Osteocyte (in vitro differentiated cells): ENCODE measurements around the gene OR2H2. TPM values are rescaled to one million over a fixed set of nuclear protein-coding genes. Genes with fewer than 3 reads are reported as not detected.

Experiments
- DNase-seq: peaks from one replicate; pipeline ENCODE4 v3.0.0; 2021; ENCODE audit warnings: mixed read lengths; ENCODE audit not compliant: unreplicated experiment; ENCODE audit errors: extremely low spot score
- H3K27ac Mint-ChIP-seq: one replicate; pipeline ENCODE4 v1.8.0; 2021; ENCODE audit warnings: mild to moderate bottlenecking, mixed read lengths; ENCODE audit not compliant: unreplicated experiment
- H3K27me3 Mint-ChIP-seq: one replicate; pipeline ENCODE4 v1.8.0; 2021; ENCODE audit warnings: mixed read lengths; ENCODE audit not compliant: unreplicated experiment
- H3K36me3 Mint-ChIP-seq: one replicate; pipeline ENCODE4 v1.8.0; 2021; ENCODE audit warnings: mixed read lengths; ENCODE audit not compliant: unreplicated experiment
- H3K4me1 Mint-ChIP-seq: one replicate; pipeline ENCODE4 v1.8.0; 2021; ENCODE audit warnings: mixed read lengths; ENCODE audit not compliant: unreplicated experiment
- H3K4me3 Mint-ChIP-seq: one replicate; pipeline ENCODE4 v1.8.0; 2021; ENCODE audit warnings: mild to moderate bottlenecking, moderate library complexity, mixed read lengths; ENCODE audit not compliant: unreplicated experiment
- H3K9me3 Mint-ChIP-seq: one replicate; pipeline ENCODE4 v1.8.0; 2021; ENCODE audit warnings: mixed read lengths; ENCODE audit not compliant: unreplicated experiment
- CTCF ChIP-seq: fragments of 200-600 bp; sonication (generic); IDR thresholded peaks from 2 replicates; pipeline ENCODE4 v1.5.0; 2021; ENCODE audit warnings: antibody characterized with exemption, mild to moderate bottlenecking, moderate library complexity
- total RNA-seq: library from RNA; stranded (reverse); gene quantifications from 2 replicates; pipeline ENCODE4 v1.2.1, GENCODE V29; 2021

Gene OR2H2
- total RNA-seq, 1 donor from 2014 or later = not detected

GRCh38 chr6:29561606-29562181, 23.2 kb upstream of the OR2H2 start:
- no peak for TF ChIP-seq CTCF
- H3K27me3 Mint-ChIP-seq = peaks cover 29% of the 10 kb centered on the region
- H3K9me3 Mint-ChIP-seq = no peaks in the 10 kb centered on the region
- no peaks in the 10 kb centered on the region for H3K36me3 Mint-ChIP-seq
- no peak overlapping the region for H3K27ac Mint-ChIP-seq
- H3K4me3 Mint-ChIP-seq = no peak overlapping the region
- DNase-seq = peak; percentile 11
- H3K4me1 Mint-ChIP-seq = no peaks in the 10 kb centered on the region

DNA sequence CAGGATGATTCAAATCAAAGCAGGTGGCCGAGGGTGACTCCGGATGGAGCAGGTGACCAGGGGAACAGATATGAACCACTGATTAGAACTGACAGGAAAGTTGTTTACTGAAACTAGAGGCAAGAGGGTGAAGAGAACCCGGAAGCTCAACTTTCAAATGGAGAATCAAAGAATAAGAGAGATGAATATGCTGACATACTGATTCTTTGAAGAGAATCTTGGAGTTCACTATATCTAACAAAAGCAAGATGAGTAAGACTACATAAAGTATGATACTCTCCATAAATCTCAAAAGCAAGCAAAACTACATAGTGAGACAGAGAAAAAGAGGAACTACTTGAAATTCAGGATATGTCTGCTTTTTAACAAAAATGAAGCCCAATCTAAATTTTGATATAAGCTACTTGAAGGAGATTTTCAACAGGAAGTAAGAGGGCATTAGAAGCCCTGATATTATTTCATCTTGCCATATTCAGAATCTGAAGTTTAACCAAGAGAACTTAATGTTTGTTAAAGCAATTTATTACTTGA, 21.4 kb upstream of the OR2H2 start:
- peaks cover 29% of the 10 kb centered on the region for H3K27me3 Mint-ChIP-seq
- TF ChIP-seq CTCF = no peak
- no peak for DNase-seq
- no peak overlapping the region for H3K27ac Mint-ChIP-seq
- no peaks in the 10 kb centered on the region for H3K36me3 Mint-ChIP-seq
- H3K4me1 Mint-ChIP-seq = no peaks in the 10 kb centered on the region
- H3K9me3 Mint-ChIP-seq = no peaks in the 10 kb centered on the region
- no peak overlapping the region for H3K4me3 Mint-ChIP-seq

DNA sequence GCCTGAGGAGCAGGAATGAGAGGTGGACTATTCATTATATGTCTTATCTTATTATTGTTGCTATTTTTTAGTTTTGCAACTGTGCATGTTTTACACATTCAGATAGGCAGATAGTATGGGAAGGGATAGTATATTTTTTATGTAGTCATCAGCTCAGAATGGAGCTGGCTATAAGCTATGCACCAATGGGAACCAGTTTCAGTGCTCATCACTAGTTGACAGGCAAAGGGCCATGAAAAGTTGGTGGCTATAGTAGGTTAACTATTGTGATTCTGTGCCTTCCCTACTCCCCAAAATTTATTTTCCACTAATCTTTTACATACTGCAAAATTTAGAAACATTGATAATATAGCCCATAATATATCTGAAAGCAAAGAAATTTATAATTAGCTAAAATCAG, 20.0 kb upstream of the OR2H2 start:
- Mint-ChIP-seq H3K9me3 (no peaks in the 10 kb centered on the region), H3K27ac (no peak overlapping the region), H3K4me1 (no peaks in the 10 kb centered on the region), H3K4me3 (no peak overlapping the region), H3K27me3 (peaks cover 23% of the 10 kb centered on the region), H3K36me3 (no peaks in the 10 kb centered on the region)
- DNase-seq = no peak
- TF ChIP-seq CTCF = no peak

- H3K9me3 Mint-ChIP-seq = no peaks in the 10 kb centered on the region
- TF ChIP-seq CTCF = no peak
- no peaks in the 10 kb centered on the region for H3K4me1 Mint-ChIP-seq
- peaks cover 20% of the 10 kb centered on the region for H3K27me3 Mint-ChIP-seq
- H3K27ac Mint-ChIP-seq = no peak overlapping the region
- DNase-seq = no peak
- H3K4me3 Mint-ChIP-seq = no peak overlapping the region
- H3K36me3 Mint-ChIP-seq = no peaks in the 10 kb centered on the region
These were observed 18.1 kb upstream of the OR2H2 start for GRCh38 chr6:29566856-29567255.

DNA sequence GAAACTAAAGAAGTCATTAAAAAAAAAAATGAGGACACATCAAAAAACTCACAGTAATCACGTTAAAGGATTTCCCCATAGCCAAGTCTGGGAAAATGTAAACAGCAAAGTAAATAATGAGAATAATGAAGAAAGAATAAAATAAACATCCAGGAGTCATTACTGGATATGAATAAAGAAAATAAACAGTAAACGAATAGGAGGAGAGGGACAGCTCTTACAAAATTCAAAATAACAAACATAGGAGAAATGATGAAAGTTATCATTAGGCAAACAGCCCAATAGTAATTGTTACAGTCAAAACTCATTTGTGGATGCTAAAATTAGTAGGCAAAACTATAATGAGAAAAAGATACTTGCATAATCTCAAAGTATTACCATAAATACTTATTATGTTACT, 17.4 kb upstream of the OR2H2 start:
- H3K27ac Mint-ChIP-seq = no peak overlapping the region
- H3K27me3 Mint-ChIP-seq = peaks cover 24% of the 10 kb centered on the region
- no peaks in the 10 kb centered on the region for H3K4me1 Mint-ChIP-seq
- DNase-seq = no peak
- H3K9me3 Mint-ChIP-seq = no peaks in the 10 kb centered on the region
- H3K36me3 Mint-ChIP-seq = no peaks in the 10 kb centered on the region
- H3K4me3 Mint-ChIP-seq = no peak overlapping the region
- no peak for TF ChIP-seq CTCF
